Vagina (tissue), 2 donors: Measurements from ENCODE around the gene EVA1C. TPM values are rescaled to one million over a fixed set of nuclear protein-coding genes. Genes with fewer than 3 reads are reported as not detected.

Source experiments
- DNase-seq, 2 donors: peaks; one replicate each; pipeline ENCODE4 v3.0.0-alpha.2; 2017; ENCODE audit errors: extremely low spot score in 2 of 2
- H3K27ac ChIP-seq: fragments of 200-600 bp; sonication (generic); one replicate; pipeline ENCODE4 v1.5.1; 2019
- H3K27me3 ChIP-seq: fragments of 200-600 bp; sonication (generic); one replicate; pipeline ENCODE4 v1.5.1; 2019
- H3K36me3 ChIP-seq, 2 donors: fragments of 200-600 bp; sonication (generic); one replicate each; pipeline ENCODE4 v1.5.1; 2017 to 2019
- H3K4me1 ChIP-seq: fragments of 200-600 bp; sonication (generic); one replicate; pipeline ENCODE4 v1.5.1; 2019
- H3K4me3 ChIP-seq, 2 donors: fragments of 200-600 bp; sonication (generic); 1 replicate in 1 of 2; 2 replicates in 1 of 2; pipeline ENCODE4 v1.5.1; 2016 to 2019
- H3K9me3 ChIP-seq: fragments of 200-600 bp; sonication (generic); one replicate; pipeline ENCODE4 v1.5.1; 2019
- POLR2A ChIP-seq, 2 donors: fragments of 450-650 bp; IDR thresholded peaks; one replicate each; pipeline ENCODE4 v1.6.1; 2017; ENCODE audit warnings: antibody characterized with exemption in 2 of 2, mild to moderate bottlenecking in 2 of 2, moderate library complexity in 2 of 2
- POLR2AphosphoS5 ChIP-seq, 2 donors: sonication (generic); formaldehyde crosslinking; IDR thresholded peaks; one replicate each; pipeline ENCODE4 v1.9.0; 2017; ENCODE audit warnings: antibody characterized with exemption in 2 of 2, mild to moderate bottlenecking in 2 of 2, low read depth in 1 of 2; ENCODE audit not compliant: insufficient read depth in 1 of 2
- intact Hi-C: fragments of 100-400 bp; cut with DNase I; formaldehyde crosslinking; loops from one replicate; pipeline ENCODE4 v1.15.1; 2023
- total RNA-seq: library from RNA; depleted of rRNA; stranded (reverse); fragments of >200 nt; gene quantifications from one replicate; pipeline ENCODE4 v1.2.3, GENCODE V29; 2016
- TF ChIP-seq, protein P1 (sequence below), 3 experiments: fragments of 450-650 bp in 2 of 3; fragments of 200-600 bp in 1 of 3; sonication (generic) in 1 of 3; IDR thresholded peaks; one replicate each; pipeline ENCODE4 v1.5.1; 2017 to 2019; ENCODE audit warnings: antibody characterized with exemption in 3 of 3, mild to moderate bottlenecking in 2 of 3, moderate library complexity in 2 of 3

Gene EVA1C
- total RNA-seq, 1 donor from 2014 or later: 66.5 TPM

DNA sequence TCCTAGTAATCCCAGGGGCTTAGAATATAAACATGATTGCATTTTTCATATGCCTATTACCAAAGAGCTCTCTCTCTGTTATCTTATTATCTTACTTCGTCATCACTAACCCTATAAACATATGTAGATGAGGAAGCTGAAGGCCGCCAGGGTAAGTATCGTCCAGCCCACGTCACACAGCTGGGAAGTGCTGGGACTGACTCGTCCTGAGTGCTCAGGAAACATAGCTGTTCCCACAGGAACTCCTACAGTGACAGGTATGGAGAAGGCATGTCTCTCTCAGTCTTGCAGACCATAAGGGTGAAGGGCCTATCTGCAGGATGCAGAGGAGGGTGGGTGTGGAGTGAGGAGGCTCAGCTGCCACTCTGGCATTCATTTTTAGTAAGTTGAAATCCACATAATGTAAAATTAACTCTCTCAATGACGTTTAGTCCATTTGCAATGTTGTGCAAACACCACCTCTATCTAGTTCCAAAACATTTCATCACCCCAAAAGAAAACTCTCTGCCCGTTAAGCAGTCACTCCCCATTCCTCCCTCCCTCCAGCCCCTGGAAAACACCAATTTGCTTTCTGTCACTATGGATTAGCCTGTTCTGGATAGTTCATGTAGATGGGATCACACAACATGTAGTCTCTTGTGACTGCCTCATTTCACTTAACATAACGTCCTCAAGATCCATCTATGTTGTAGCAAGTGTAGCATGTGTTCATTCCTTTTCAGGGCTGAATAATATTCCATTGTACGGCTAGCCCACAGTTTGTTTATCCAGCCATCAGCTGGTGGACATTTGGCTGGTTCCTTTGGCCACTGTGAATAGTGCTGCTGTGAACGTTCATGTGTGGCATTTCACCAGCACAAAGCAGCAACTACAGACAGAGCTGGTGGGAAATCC is 104.5 kb downstream of the EVA1C start:
- DNase-seq: peak in 1 of 2 donors; percentile 95
- peaks cover 0 to 6% of the 10 kb centered on the region in 2 donors for H3K36me3 ChIP-seq
- intact Hi-C loops: no loop called here
- no peaks in the 10 kb centered on the region for H3K9me3 ChIP-seq
- no peak overlapping the region for H3K4me3 ChIP-seq
- no peak overlapping the region for H3K27ac ChIP-seq
- H3K4me1 ChIP-seq: peaks cover 38% of the 10 kb centered on the region
- no peaks in the 10 kb centered on the region for H3K27me3 ChIP-seq
- TF ChIP-seq POLR2AphosphoS5 (IDR thresholded peaks at IDR 0.05; ENCODE audit: insufficient read depth in 1 of 2, low read depth in 1 of 2) (no peak), POLR2A (IDR thresholded peaks at IDR 0.05) (no peak)
- TF ChIP-seq, protein P1, sequence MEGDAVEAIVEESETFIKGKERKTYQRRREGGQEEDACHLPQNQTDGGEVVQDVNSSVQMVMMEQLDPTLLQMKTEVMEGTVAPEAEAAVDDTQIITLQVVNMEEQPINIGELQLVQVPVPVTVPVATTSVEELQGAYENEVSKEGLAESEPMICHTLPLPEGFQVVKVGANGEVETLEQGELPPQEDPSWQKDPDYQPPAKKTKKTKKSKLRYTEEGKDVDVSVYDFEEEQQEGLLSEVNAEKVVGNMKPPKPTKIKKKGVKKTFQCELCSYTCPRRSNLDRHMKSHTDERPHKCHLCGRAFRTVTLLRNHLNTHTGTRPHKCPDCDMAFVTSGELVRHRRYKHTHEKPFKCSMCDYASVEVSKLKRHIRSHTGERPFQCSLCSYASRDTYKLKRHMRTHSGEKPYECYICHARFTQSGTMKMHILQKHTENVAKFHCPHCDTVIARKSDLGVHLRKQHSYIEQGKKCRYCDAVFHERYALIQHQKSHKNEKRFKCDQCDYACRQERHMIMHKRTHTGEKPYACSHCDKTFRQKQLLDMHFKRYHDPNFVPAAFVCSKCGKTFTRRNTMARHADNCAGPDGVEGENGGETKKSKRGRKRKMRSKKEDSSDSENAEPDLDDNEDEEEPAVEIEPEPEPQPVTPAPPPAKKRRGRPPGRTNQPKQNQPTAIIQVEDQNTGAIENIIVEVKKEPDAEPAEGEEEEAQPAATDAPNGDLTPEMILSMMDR (IDR thresholded peaks at IDR 0.05): peak in 1 of 3 experiments; percentile 7

DNA sequence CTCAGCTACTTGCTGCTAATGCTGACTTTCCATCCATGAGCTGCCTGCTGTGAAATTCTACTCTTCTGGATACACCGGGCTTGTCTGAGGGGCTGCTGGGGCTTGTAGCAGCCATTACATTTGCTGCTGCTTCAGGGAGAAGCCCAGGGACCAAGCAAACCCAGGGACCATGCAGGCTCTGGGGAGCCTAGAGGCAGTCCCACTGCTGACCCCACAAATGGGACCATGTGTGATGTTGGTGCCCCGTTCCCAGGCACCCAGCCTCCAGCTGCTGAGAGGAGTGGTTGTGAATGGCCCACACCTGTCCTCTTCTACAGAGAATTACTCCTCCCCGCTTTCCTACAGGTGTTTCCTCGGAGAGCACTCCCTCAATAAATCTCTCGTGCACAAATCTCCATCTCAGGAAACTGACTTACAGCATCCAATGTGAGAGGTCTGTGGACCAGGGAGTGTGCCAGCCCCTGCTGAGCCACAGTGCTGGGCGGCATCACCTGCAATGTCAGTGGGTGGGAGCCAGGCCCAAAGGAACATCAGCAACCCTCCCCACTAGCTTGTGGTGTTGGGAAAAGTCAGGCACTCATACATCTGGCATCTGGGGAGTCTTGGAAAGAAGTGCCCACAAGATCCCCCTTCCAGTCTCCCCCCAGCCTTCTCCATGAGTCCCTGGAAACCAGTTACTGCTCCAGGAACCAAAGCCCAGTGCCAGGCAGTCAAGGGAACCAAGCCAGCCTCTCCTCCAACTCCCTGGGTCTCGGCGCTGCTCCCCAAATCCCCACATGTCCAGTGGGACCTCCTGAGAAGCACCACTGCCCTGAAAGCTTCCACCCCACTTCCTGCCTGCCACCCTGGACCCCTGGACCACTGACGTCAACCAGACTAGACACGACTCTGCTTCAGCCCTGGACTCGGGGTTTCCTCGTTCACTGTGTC is 107.7 kb downstream of the EVA1C start:
- no peak for DNase-seq
- Histone ChIP-seq H3K4me3 (no peak overlapping the region), H3K36me3 (no peaks in the 10 kb centered on the region), H3K4me1 (peaks cover 69% of the 10 kb centered on the region), H3K27me3 (no peaks in the 10 kb centered on the region), H3K27ac (peak overlapping the region; percentile 77), H3K9me3 (no peaks in the 10 kb centered on the region)
- intact Hi-C loops: loop anchor here (5.0 kb wide), 1 partner anchor 108 kb away; the partner anchor contains the start of gene EVA1C
- no peak for TF ChIP-seq POLR2A (IDR thresholded peaks at IDR 0.05)
- TF ChIP-seq, protein P1 (IDR thresholded peaks at IDR 0.05): no peak
- TF ChIP-seq POLR2AphosphoS5 (IDR thresholded peaks at IDR 0.05; ENCODE audit: insufficient read depth in 1 of 2, low read depth in 1 of 2): no peak

DNA sequence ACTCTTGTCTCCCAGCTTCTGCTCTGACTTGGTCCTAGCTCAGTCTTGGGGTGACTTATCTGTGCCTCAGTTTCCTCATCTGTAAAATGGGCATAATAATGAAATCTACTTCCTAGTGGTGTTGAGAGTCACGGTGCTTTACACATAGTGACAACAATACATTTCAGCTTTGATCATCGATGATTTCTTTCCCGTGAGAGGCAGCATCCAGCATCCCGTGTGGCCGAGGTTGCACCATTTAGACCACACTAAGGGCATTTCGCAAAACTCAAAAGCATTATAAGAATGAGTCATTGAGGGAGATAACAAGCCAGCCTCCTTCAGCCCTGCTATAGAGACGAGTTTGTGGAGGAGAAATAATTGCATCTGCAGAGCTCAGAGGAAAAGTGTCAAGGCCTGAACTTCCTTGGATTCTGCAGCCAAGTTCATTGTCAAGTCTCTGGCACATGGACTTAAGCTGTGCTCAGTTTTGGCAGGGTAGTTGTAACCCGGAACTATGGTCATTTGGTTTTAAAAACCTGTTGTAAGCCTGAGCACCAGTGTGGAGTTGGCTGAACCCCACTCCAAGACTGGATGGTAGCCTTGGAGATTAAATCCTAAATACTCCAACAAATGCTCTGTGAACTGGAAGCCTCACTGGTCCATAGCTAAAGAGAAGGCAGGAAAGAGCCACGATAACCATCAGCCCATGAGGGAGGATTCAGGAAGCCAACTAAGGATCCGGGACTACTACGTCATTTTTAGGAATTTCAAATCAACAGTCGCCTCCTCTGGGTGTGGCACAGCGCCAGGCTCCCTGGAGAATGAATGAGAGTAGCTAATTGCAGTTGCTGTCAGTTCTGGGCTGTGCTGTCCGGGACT is 108.6 kb downstream of the EVA1C start:
- H3K27me3 ChIP-seq: no peaks in the 10 kb centered on the region
- H3K36me3 ChIP-seq: no peaks in the 10 kb centered on the region
- intact Hi-C loops: loop anchor here (5.0 kb wide), 1 partner anchor 109 kb away; the partner anchor contains the start of gene EVA1C
- peak in 1 of 2 donors; percentile 95 for DNase-seq
- H3K4me3 ChIP-seq: no peak overlapping the region
- peak overlapping the region; percentile 77 for H3K27ac ChIP-seq
- TF ChIP-seq, protein P1 (IDR thresholded peaks at IDR 0.05): no peak
- TF ChIP-seq POLR2AphosphoS5 (IDR thresholded peaks at IDR 0.05; ENCODE audit: insufficient read depth in 1 of 2, low read depth in 1 of 2) (peak; percentile 69 to 89), POLR2A (IDR thresholded peaks at IDR 0.05) (no peak)
- H3K9me3 ChIP-seq: no peaks in the 10 kb centered on the region
- H3K4me1 ChIP-seq: peaks cover 74% of the 10 kb centered on the region

DNA sequence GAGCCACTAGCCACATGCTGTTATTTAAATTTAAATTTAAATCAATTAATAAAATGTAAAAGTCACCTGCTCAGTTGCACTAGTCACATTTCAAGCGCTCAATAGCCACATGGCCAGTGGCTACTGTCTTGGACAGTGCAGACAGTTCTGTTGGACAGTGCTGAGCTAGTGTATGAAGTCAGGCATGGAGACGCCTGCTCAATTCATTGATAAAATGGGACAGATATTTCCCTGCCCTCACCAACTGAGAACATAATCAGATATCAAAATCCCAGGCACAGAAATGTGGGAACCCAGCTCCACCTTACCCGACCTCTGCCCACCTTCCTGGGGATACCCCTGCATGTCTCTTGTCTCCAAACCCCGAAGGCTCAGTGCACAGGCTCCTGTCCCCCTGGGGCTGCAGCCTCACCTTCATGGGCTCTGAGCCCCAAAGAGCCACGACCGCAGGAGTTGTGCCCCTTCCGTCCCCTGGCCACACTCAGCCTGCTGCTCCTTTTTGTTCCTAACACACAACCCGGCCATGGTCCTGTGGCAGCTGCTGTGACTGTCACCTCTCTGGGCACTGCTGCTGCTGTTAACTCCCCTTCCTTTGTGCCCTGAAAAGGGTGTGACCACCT is 109.3 kb downstream of the EVA1C start:
- peak overlapping the region; percentile 77 for H3K27ac ChIP-seq
- H3K9me3 ChIP-seq: no peaks in the 10 kb centered on the region
- intact Hi-C loops: loop anchor here (5.0 kb wide), 1 partner anchor 110 kb away; the partner anchor contains the start of gene EVA1C
- TF ChIP-seq POLR2A (IDR thresholded peaks at IDR 0.05): no peak
- no peak for TF ChIP-seq POLR2AphosphoS5 (IDR thresholded peaks at IDR 0.05; ENCODE audit: insufficient read depth in 1 of 2, low read depth in 1 of 2)
- TF ChIP-seq, protein P1 (IDR thresholded peaks at IDR 0.05): no peak
- no peaks in the 10 kb centered on the region for H3K36me3 ChIP-seq
- no peak overlapping the region for H3K4me3 ChIP-seq
- no peak for DNase-seq
- H3K4me1 ChIP-seq: peaks cover 66% of the 10 kb centered on the region
- no peaks in the 10 kb centered on the region for H3K27me3 ChIP-seq
